SK-N-SH (cell line): ENCODE results near the gene THPO. TPM values are rescaled to one million over a fixed set of nuclear protein-coding genes. Genes with fewer than 3 reads are reported as not detected.

ENCODE experiments used
- CTCF ChIA-PET: fragments of 300-600, 350-600 bp; formaldehyde crosslinking; extraction: SDS; loops from one replicate; lab custom pipeline; 2021; lab: Yijun Ruan, JAX
- POLR2A ChIA-PET: fragments of 350-600 bp; sonication (Branson Sonifier 250); formaldehyde crosslinking; extraction: SDS; loops from one replicate; lab custom pipeline; 2020; ENCODE audit warnings: antibody characterized with exemption, inconsistent platforms; lab: Yijun Ruan, JAX
- DNase-seq: peaks from one replicate; pipeline ENCODE4 v3.0.0; 2012
- H2AFZ ChIP-seq: fragments of 200-600 bp; sonication (generic); 2 replicates; pipeline ENCODE4 v1.8.1; 2016; ENCODE audit warnings: antibody characterized with exemption, mild to moderate bottlenecking, low read depth
- H3F3A ChIP-seq: fragments of 200-600 bp; sonication (generic); replicated peaks from 2 replicates; pipeline ENCODE3; 2016; ENCODE audit warnings: antibody characterized with exemption, mild to moderate bottlenecking; ENCODE audit not compliant: insufficient read depth
- H3K27ac ChIP-seq, 2 experiments: fragments of 200-500 bp in 1 of 2; fragments of 200-600 bp in 1 of 2; sonication (Bioruptor generic) in 1 of 2; sonication (generic), shearing (Covaris generic) in 1 of 2; 2 replicates each; pipeline versions ENCODE4 v1.5.1 to v1.6.1; 2014 to 2016; ENCODE audit warnings: low read depth in 2 of 2, inconsistent platforms in 1 of 2, low read length in 1 of 2, mild to moderate bottlenecking in 1 of 2, mixed read lengths in 1 of 2
- H3K27me3 ChIP-seq: fragments of 200-600 bp; sonication (generic), shearing (Covaris generic); 2 replicates; pipeline ENCODE4 v1.6.1; 2016; ENCODE audit warnings: mixed run types; ENCODE audit not compliant: insufficient read depth
- H3K36me3 ChIP-seq, 2 experiments: fragments of 200-500 bp in 1 of 2; fragments of 200-600 bp in 1 of 2; sonication (Bioruptor generic) in 1 of 2; sonication (generic) in 1 of 2; replicated peaks in 1 of 2; 2 replicates each; pipeline versions ENCODE3 to v1.5.1; 2014 to 2016; ENCODE audit warnings: low read length in 1 of 2, mild to moderate bottlenecking in 1 of 2; ENCODE audit not compliant: insufficient read depth in 2 of 2, control insufficient read depth in 1 of 2
- H3K4me1 ChIP-seq, 2 experiments: fragments of 200-500 bp in 1 of 2; fragments of 200-600 bp in 1 of 2; sonication (Bioruptor generic) in 1 of 2; sonication (generic), shearing (Covaris generic) in 1 of 2; 2 replicates each; pipeline versions ENCODE4 v1.5.1 to v1.6.1; 2014 to 2016; ENCODE audit warnings: low read depth in 1 of 2, low read length in 1 of 2, mixed run types in 1 of 2; ENCODE audit not compliant: insufficient read depth in 2 of 2, control insufficient read depth in 1 of 2
- H3K4me2 ChIP-seq: fragments of 200-600 bp; sonication (generic), shearing (Covaris generic); 2 replicates; pipeline ENCODE4 v1.6.1; 2017; ENCODE audit warnings: mixed run types
- H3K4me3 ChIP-seq, 2 experiments: fragments of 200-500 bp in 1 of 2; fragments of 200-600 bp in 1 of 2; sonication (Bioruptor generic) in 1 of 2; sonication (generic), shearing (Covaris generic) in 1 of 2; 2 replicates each; pipeline versions ENCODE4 v1.5.1 to v1.8.1; 2014 to 2016; ENCODE audit warnings: low read depth in 2 of 2, inconsistent platforms in 1 of 2, low read length in 1 of 2, mild to moderate bottlenecking in 1 of 2, mixed read lengths in 1 of 2, moderate library complexity in 1 of 2
- H3K79me2 ChIP-seq: fragments of 200-600 bp; sonication (generic); 2 replicates; pipeline ENCODE4 v1.8.1; 2017; ENCODE audit warnings: mild to moderate bottlenecking; ENCODE audit not compliant: insufficient read depth
- H3K9ac ChIP-seq: fragments of 200-600 bp; sonication (generic); 2 replicates; pipeline ENCODE4 v1.6.1; 2017; ENCODE audit warnings: mixed run types
- H3K9me2 ChIP-seq: fragments of 200-600 bp; sonication (generic); 2 replicates; pipeline ENCODE4 v1.6.1; 2017; ENCODE audit warnings: mixed run types
- H3K9me3 ChIP-seq: fragments of 200-600 bp; sonication (generic); 2 replicates; pipeline ENCODE4 v1.6.1; 2017; ENCODE audit warnings: mixed run types, mild to moderate bottlenecking, moderate library complexity
- H4K20me1 ChIP-seq: fragments of 200-600 bp; sonication (generic); 2 replicates; pipeline ENCODE4 v1.6.1; 2017; ENCODE audit warnings: mild to moderate bottlenecking, mixed run types; ENCODE audit not compliant: insufficient read depth
- CTCF ChIP-seq: fragments of 200-600 bp; sonication (generic); IDR thresholded peaks from 2 replicates; pipeline ENCODE4 v1.6.1; 2017; ENCODE audit warnings: antibody characterized with exemption, mild to moderate bottlenecking, moderate library complexity
- ELF1 ChIP-seq: IDR thresholded peaks from 2 replicates; pipeline ENCODE4 v1.4.0; 2012
- EP300 ChIP-seq, 2 experiments: IDR thresholded peaks; 2 replicates each; pipeline versions ENCODE4 v1.4.0 to v1.6.1; 2012; ENCODE audit warnings: borderline replicate concordance in 1 of 2, low read depth in 1 of 2, low read length in 1 of 2
- FOSL2 ChIP-seq: IDR thresholded peaks from 2 replicates; pipeline ENCODE4 v1.4.0; 2012; ENCODE audit warnings: low read depth, mild to moderate bottlenecking, moderate library complexity, borderline replicate concordance
- FOXJ3 ChIP-seq: sonication (generic); formaldehyde crosslinking; IDR thresholded peaks from 2 replicates; pipeline ENCODE4 v1.5.1; 2020; ENCODE audit warnings: mild to moderate bottlenecking, missing genetic modification reagents
- FOXM1 ChIP-seq: IDR thresholded peaks from 2 replicates; pipeline ENCODE4 v1.4.0; 2012; ENCODE audit warnings: low read depth, mild to moderate bottlenecking
- GABPA ChIP-seq: IDR thresholded peaks from 2 replicates; pipeline ENCODE4 v1.4.0; 2012; ENCODE audit warnings: low read depth, mild to moderate bottlenecking
- GATA2 ChIP-seq: sonication (generic); formaldehyde crosslinking; IDR thresholded peaks from 2 replicates; pipeline ENCODE4 v1.5.0; 2020; ENCODE audit warnings: mild to moderate bottlenecking, missing genetic modification reagents
- JUND ChIP-seq: IDR thresholded peaks from 2 replicates; pipeline ENCODE4 v1.4.0; 2012
- MXI1 ChIP-seq: IDR thresholded peaks from 2 replicates; pipeline ENCODE4 v1.6.1; 2012; ENCODE audit warnings: mild to moderate bottlenecking, low read depth, low read length, improper control_type of control experiment
- NFIC ChIP-seq: IDR thresholded peaks from 2 replicates; pipeline ENCODE4 v1.4.0; 2012; ENCODE audit warnings: borderline replicate concordance
- POLR2AphosphoS5 ChIP-seq: IDR thresholded peaks from 2 replicates; pipeline ENCODE4 v1.6.1; 2012; ENCODE audit warnings: low read depth, low read length
- RCOR1 ChIP-seq: fragments of 150-350 bp; IDR thresholded peaks from 2 replicates; pipeline ENCODE4 v1.6.1; 2017; ENCODE audit warnings: antibody characterized with exemption, low read length
- RFX5 ChIP-seq: IDR thresholded peaks from 2 replicates; pipeline ENCODE4 v1.6.1; 2012; ENCODE audit warnings: mild to moderate bottlenecking, improper control_type of control experiment, low read length
- RXRA ChIP-seq: IDR thresholded peaks from 2 replicates; pipeline ENCODE4 v1.4.0; 2012; ENCODE audit warnings: low read depth, mild to moderate bottlenecking, borderline replicate concordance
- SIN3A ChIP-seq: IDR thresholded peaks from 2 replicates; pipeline ENCODE4 v1.6.1; 2012; ENCODE audit warnings: low read depth, mild to moderate bottlenecking, low read length, moderate library complexity, borderline replicate concordance
- SMC3 ChIP-seq: IDR thresholded peaks from 2 replicates; pipeline ENCODE4 v1.6.1; 2012; ENCODE audit warnings: low read depth, low read length, improper control_type of control experiment
- TAF1 ChIP-seq: IDR thresholded peaks from 2 replicates; pipeline ENCODE4 v1.6.1; 2012; ENCODE audit warnings: low read depth, mild to moderate bottlenecking, low read length, moderate library complexity, borderline replicate concordance
- TCF12 ChIP-seq: IDR thresholded peaks from 2 replicates; pipeline ENCODE4 v1.4.0; 2012
- ZBTB33 ChIP-seq: IDR thresholded peaks from 2 replicates; pipeline ENCODE4 v1.4.0; 2012; ENCODE audit warnings: low read depth, borderline replicate concordance
- WGBS: methylation state at CpG from one replicate; pipeline ENCODE4 v1.1.6; 2017; ENCODE audit warnings: low lambda C conversion rate; 5-methylcytosine and 5-hydroxymethylcytosine counted together
- polyA plus RNA-seq, 3 experiments: library from polyadenylated mRNA; depleted of rRNA; stranded (reverse); fragments of >200 nt; gene quantifications; 2 replicates each; pipeline ENCODE4 v1.2.3, GENCODE V29; 2012
- TF ChIP-seq, protein P1 (sequence below): IDR thresholded peaks from 2 replicates; pipeline ENCODE4 v1.4.0; 2012; ENCODE audit warnings: low read depth, borderline replicate concordance
- TF ChIP-seq, protein P2 (sequence below): fragments of 150-350 bp; IDR thresholded peaks from 2 replicates; pipeline ENCODE4 v1.6.1; 2017; ENCODE audit warnings: antibody characterized with exemption, low read length, low read depth, borderline replicate concordance

Gene THPO
- polyA plus RNA-seq, 1 of the 3 experiments (the other 2 are of a cell fraction): 0.07 TPM

DNA sequence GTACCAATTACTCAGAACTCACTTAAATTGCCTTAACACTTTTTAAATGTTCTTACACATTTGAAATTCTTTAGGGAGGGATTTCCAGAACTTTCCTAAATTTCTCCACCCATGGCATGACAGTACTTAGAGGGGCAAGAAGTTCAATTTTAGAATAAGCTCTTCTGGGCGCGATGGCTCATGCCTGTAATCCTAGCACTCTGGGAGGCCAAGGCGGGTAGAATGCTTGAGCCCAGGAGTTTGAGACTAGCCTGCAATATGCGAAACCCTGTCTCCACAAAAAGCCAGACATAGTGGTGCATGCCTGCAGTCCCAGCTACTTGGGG is 30.0 kb downstream of the THPO start (continued):
- TF ChIP-seq TAF1: no peak
- TF ChIP-seq FOXM1: no peak
- TF ChIP-seq, protein P1, sequence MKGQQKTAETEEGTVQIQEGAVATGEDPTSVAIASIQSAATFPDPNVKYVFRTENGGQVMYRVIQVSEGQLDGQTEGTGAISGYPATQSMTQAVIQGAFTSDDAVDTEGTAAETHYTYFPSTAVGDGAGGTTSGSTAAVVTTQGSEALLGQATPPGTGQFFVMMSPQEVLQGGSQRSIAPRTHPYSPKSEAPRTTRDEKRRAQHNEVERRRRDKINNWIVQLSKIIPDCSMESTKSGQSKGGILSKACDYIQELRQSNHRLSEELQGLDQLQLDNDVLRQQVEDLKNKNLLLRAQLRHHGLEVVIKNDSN: no peak
- no peak for TF ChIP-seq RFX5
- no peak for TF ChIP-seq JUND
- TF ChIP-seq TCF12: no peak
- TF ChIP-seq RCOR1: no peak

- H3F3A ChIP-seq: peaks cover 4% of the 10 kb centered on the region
- CTCF ChIA-PET: interaction anchor here (1.0 to 3.5 kb wide), 4 partner anchors 8 to 24 kb away, joined by 3 to 15 read pairs (median 6); no protein-coding TSS in a partner anchor
- no peaks in the 10 kb centered on the region for H3K9me2 ChIP-seq
- WGBS: 87% methylated on average over 12 of the region's 12 CpGs
- H4K20me1 ChIP-seq: no peaks in the 10 kb centered on the region
- H2AFZ ChIP-seq: no peak overlapping the region
- POLR2A ChIA-PET: interaction anchor here (0.7 to 3.0 kb wide), 4 partner anchors 9 to 318 kb away, joined by 3 to 12 read pairs (median 8); partner anchors contain the start of genes CLCN2 and POLR2H
- H3K9me3 ChIP-seq: no peaks in the 10 kb centered on the region
- no peak overlapping the region for H3K9ac ChIP-seq
- H3K27ac ChIP-seq: no peak overlapping the region; a peak in 1 of 4 replicates
- H3K4me1 ChIP-seq: peaks cover 0 to 14% of the 10 kb centered on the region in 2 experiments; a peak in 2 of 4 replicates
- no peaks in the 10 kb centered on the region for H3K27me3 ChIP-seq
- no peak for TF ChIP-seq SMC3
- no peak for TF ChIP-seq ZBTB33
- TF ChIP-seq GABPA: no peak
- TF ChIP-seq SIN3A: no peak
- no peak for TF ChIP-seq ELF1
- no peak for TF ChIP-seq CTCF
- no peak for TF ChIP-seq GATA2
- no peak; the same call in 1 of the 2 replicates for TF ChIP-seq POLR2AphosphoS5
- TF ChIP-seq FOSL2: no peak
- no peak for TF ChIP-seq FOXJ3
- no peak for TF ChIP-seq MXI1
- no peak for TF ChIP-seq EP300 (IDR thresholded peaks at IDR 0.05; ENCODE audit: borderline replicate concordance in 1 of 2, low read depth in 1 of 2, low read length in 1 of 2)
- no peak for TF ChIP-seq JUND
- TF ChIP-seq, protein P2, sequence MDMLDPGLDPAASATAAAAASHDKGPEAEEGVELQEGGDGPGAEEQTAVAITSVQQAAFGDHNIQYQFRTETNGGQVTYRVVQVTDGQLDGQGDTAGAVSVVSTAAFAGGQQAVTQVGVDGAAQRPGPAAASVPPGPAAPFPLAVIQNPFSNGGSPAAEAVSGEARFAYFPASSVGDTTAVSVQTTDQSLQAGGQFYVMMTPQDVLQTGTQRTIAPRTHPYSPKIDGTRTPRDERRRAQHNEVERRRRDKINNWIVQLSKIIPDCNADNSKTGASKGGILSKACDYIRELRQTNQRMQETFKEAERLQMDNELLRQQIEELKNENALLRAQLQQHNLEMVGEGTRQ: no peak
- TF ChIP-seq, protein P1: no peak
- no peak for TF ChIP-seq NFIC
- TF ChIP-seq RXRA: no peak
- H3K36me3 ChIP-seq: peaks cover 3 to 43% of the 10 kb centered on the region in 2 experiments
- H3K79me2 ChIP-seq: no peaks in the 10 kb centered on the region
- H3K4me2 ChIP-seq: no peak overlapping the region
- no peak overlapping the region for H3K4me3 ChIP-seq
- DNase-seq: no peak
Measured at GRCh38 chr3:184347321-184348056, 30.5 kb downstream of the THPO start.
